GM19099 (cell line): Measurements from ENCODE around the gene NDE1.

ENCODE experiments used
- POLR2A ChIP-seq: IDR thresholded peaks from 3 replicates; pipeline ENCODE4 v1.6.1; 2011; ENCODE audit warnings: low read depth; ENCODE audit not compliant: insufficient read length; ENCODE audit errors: extremely low read depth

Gene NDE1, protein sequence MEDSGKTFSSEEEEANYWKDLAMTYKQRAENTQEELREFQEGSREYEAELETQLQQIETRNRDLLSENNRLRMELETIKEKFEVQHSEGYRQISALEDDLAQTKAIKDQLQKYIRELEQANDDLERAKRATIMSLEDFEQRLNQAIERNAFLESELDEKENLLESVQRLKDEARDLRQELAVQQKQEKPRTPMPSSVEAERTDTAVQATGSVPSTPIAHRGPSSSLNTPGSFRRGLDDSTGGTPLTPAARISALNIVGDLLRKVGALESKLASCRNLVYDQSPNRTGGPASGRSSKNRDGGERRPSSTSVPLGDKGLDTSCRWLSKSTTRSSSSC

DNA sequence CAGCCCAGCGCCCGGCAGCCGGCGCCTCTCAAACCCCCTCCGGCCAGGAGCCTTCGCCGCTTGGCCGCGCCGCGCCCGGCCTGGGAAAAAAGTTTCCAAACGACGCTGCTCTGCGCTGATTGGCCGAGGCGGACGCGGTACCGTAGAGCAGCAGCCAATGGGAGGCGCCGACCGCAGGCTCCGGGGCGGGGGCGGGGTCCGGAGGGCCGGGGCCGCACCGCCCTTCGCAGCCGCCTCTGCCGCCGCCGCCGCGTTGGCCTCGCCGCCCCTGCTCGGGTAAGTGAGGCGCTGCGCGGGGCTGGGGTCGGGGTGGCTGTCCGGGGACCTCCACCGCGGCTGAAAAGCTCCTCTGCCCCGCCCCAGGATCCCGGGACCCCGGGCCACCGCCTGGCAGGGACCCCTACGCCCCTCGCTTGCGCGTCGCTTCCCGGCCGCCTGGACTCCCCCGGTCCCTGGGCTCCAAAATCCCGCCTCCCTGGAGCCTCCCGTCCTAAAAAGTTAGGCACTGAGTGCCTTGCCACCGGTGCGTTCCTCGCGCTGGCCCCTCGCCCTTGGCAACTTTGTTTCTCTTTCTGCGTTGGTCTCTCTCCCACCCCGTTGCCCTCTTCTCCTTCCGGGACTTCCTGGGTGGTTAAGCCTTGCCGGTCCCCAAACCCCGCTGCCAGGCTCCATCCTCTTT, at the start of gene NDE1:
NDE1 (plus strand) TSS at position 227 of the 679 bp plus-strand sequence. CDS start 14,534 bp downstream, outside the sequence.
- TF ChIP-seq POLR2A: peak; percentile 76

DNA sequence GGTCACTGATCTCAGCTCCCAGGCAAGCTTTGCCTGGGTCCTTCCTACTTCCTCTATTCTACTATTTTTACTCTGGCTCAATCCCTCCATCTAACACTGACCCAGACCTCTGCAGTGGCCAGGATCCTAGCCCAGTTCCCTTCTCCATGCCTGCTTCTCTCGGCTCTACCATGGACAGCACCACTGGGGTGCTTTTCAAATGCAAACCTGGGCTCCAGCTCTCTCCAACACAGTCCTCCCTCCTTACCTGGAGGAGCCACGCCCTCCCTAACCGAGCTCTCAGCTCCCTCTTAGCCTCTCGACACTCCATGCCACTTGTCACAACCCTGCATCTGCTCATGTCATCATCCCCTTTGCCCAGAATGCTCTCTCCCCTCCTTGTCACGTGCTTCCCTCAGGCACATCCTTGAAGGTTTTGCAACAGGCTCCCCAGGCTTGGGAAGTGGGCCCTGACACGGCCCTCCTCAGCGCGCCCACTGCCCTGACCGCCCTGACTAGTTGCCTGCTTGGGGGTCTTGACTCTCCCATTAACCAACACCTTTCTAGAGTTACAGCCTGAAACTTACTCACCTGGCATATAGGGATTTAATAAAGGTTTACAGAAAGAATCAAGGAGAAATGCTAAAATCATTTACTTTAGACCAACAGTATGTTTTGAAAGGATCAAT, 48.7 kb upstream of the NDE1 start:
- TF ChIP-seq POLR2A: no peak

DNA sequence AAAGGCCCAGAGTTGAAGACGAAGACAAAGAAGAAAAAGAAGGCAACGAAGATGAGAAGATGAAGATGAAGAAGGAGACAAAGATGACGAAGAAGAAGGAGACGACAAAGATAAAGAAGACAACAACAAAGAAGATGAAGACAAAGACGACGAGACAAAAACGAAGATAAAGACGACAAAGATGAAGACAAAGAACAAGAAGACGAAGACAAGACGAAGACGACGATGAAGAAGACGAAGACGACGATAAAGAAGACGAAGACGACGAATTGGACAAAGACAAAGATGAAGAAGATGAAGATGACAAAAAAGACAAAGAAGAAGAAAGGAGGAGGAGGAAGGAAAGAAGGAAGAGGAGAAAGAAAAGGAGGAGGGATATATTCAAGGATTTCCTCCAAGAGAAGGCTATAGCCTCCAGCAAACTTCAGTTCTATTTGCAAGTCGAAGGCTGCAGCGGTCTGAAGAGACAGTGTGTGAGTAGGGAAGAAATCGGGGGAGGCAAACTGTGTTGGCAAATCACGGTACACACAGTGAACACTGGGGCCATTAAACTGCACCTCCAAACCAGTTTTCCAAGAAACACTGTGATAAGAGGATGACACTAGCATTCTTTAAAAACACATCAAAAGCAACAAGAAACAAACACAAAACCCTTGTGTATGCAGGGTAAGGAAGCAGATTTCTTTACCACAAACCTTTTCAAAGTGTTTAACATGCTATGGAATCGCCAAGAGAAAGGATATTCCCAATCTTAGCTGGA, 47.6 kb upstream of the NDE1 start:
- no peak for TF ChIP-seq POLR2A

DNA sequence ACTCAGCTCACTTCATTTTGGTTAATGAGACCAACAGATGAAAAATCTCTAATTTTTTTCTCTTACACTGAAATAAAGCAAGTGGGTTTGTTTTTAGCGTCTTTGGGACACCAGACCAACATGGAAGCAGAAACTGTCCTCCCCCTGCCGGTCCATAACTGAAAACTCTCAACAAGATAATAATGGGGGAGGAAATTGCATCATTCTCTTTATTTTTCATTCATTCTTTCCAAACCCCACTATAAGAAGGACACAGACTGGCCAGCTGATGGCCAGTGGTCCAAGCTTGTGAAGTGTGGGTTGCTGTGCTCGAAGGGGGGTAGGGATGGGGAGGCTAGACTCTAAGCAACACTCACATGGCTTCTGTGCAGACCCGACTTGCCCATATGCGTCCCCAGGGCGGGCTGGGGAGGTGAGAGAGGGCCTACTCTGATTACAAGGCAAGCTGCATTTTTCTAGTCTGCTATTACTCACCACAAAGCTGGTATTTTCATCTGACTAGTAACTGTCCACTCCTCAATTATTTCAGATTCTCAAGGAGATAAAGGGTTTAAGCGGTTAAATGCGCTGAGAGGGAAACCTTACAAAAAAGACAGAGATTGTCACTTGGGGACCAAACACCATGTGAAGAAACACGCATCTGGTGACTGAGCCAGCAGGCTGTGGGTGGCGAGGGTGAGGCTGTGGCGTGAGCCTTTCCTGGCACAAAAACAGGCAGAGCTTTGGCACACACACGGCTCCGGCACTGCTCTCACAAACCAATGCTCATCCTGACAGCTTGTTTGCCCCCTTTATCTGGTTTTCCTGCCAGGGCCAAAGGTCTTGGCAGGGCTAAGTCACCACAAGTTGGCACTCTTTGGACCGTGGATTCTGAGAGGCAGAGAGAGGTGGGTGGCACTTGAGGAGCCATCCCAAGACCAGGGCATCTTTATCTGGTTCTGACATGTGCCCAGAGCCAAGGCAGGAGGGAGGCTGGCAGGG, 45.3 kb upstream of the NDE1 start:
- TF ChIP-seq POLR2A: no peak

DNA sequence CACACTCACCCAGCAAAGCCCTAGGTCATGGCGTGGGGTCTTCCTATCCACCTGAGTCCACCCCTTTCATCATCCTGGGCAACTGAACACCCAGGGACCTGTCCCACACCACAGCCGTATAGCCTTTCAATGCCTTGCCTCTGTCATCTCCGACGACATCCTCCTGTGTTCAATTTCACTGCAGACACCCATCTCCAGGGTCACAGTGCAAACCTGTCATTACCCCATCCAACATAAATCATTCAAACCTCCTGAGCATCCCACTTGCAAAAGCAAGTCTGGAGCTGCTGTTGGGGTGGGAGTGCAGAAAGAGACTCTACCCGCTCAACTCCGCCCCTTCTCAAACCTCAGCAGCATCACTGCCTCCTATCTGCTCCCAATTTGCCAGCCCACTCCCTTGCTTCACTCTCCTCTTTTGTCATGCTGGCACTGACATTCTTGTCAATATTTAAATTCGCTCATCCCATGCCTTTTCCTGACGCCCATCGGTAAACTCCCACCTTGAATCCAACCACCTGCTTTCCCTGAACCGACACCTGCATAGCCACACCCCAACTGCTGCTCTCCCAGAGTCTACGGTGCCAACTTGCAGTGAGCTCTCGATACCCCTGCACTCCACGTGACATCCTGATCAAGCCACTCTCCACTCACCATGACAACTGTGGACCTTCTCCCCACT, 44.1 kb upstream of the NDE1 start:
- TF ChIP-seq POLR2A: no peak

DNA sequence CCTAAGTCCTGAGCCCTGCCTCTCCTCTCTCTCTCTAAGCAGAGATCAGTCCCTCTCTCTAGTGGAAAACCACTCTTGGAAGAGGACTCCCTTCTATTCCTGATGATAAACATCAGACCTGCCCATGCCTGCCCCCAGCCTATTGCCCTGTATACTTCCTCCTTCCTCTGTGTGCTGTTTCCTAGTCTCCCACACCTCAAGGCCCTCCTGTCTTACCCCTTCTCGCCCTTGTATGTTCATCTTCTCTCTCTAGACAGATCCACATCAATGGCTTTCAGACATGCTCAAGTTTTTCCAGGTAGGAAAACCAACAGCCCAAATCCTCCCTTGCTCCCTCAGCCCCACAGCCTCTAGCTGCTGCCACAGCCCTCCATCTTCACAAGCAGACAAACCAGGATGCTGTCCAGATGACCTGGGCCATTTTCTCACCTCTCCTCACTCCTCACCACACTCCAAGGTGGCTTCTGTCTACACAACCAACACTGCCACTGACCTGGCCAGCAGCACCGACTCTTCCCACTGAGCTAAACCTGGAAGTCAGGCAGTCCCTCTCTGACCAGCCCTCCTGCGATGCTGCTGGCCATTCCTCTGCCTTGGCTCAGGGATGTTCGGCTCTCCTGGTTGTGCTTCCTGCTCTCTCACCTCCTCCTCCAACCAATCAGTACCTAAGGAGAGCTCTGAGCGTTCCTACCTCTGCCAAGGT, 43.4 kb upstream of the NDE1 start:
- TF ChIP-seq POLR2A: no peak

DNA sequence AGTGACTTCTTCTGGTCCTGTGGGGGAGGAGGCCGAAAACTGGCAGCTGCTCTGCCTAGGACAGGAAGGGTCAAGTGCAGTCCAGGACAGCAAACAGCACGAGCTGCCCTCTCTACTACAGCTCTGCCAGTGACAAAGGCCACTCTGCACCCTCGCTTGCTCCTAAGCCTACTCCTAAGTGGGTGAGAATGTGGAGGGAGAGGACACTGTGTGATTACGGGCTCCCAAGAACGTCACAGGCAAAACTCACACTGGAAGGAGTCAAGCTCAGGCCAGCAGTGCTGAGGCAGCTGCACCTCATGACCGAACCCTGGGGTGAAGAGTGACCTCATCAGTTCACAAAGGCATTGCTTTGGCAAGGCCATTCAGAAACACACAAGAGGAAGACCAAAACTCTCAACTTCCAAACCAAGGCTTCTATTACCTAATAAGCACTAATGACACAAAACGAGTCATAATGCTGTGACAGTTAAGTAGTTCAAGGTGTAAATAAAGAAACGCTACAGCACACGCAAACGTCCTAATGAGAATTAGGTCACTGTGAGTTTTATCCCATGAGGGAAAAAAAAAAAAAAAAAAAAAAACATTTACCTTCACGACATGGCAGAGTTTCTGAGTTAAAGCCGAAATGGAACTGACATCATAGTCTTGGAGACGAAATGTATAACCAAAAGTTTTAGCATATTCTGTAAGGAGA, 42.2 kb upstream of the NDE1 start:
- TF ChIP-seq POLR2A: no peak

DNA sequence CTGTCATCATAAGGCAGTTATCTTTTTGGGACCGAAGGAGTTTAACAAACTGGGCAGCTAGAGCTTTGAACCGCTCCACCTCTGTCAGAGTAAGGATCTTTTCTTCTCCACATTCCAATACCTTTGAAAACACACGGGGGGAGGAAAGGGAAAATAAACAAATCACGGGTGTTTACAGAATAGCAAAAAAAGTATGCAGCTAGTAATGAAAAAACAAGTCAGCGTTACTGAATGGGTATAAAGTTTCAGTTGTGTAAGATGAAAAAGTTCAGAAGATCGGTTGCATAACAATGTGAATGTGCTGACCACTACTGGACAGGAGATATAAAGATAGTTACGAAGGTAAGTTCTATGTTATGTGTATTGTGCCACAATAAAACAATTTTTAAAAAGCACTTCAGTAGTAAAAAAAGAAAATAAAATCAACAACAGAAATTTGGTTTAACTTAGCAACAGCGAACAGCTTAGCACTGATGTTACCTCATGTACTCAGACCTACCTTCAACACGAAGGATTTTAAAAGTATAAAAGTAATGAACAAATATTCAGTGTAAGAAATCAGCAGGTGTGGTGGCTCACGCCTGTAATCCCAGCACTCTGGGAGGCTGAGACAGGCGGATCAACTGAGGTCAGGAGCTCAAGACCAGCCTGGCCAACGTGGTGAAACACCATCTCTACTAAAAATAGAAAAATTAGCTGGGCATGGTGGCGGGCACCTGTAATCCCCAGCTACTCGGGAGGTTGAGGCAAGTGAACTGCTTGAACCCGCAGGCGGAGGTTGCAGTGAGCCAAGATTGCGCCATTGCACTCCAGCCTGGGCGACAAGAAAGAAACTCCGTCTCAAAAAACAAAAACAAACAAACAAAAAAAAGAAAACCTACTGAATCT, 41.4 kb upstream of the NDE1 start:
- no peak for TF ChIP-seq POLR2A

DNA sequence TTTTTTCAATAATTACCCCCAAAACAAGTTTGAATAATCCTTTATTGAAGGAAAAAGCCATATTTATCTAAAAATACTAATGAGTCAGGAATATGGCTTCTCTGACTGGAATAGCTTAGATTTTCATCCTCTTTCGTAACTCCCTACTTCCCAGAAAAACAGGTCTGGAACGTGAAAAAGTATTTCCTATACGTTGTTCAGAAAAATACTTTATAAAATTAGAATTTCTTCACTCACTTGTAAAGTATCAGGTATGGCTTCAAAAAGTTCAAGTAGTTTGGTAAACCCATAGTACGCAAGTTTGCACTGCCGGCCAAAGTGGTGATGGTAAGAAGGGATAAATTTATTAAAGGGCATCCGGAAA, 40.8 kb upstream of the NDE1 start:
- TF ChIP-seq POLR2A: no peak

DNA sequence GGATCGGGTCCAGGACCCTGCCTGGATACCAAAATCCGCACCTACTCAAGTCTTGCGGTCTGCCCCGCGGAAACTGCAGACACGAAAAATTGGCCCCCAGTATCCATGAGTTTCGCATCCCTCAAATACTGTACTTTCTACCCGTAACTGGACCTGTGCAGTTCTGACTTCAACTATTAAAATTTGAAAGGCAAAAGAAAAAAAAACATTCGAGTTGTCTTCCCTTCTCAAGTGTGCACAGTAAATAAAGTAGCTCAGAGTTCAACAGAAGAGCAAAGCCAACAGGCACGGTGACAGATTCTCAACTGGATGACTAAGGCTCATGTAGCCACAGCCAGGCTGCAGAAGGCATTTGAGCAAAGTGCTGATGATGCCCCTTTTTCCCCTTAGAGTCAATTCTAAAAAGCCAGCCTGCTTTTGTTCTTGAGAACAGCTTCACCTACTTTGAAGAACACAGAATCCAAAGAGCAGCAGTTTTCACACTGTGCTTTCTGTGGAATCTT, 39.6 kb upstream of the NDE1 start:
- TF ChIP-seq POLR2A: no peak

DNA sequence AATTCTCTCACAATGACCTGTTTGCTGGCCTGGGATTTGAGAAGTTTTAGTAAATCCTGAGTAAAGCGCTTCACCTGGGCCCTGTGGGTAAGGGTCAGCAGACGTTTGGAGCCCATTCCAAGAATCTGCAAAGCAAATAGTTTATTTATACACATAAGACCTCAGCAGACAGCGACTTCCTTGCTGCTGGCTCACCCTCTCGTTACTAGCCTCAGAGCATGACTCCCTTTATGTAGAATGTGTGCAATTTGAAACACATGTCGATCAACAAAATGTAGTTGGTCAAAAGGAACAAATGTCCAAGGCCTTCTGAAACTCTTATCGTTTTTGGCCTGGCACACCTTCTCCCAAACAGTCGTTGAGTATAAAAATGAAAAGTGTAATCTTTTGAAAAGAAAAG, 38.4 kb upstream of the NDE1 start:
- no peak for TF ChIP-seq POLR2A

DNA sequence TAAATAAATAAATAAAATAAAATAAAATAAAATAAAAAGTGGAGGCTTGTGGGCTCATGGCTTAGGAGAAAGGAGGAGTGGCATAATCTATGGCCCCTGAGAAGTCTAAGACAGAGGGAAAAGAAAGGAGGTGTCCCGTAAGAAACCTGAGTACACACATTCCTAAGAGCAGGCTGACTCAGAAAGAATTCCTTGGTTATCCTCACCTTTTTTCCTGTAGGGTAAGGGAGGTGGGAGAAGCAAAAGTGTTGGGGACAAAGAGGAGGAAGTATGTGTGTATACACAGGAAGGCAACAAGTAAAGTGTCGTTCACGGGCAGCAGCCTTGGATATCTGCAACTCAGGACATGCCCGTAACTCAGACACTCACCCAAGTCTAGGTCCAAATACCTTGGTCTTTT, 36.4 kb upstream of the NDE1 start:
- TF ChIP-seq POLR2A: no peak

DNA sequence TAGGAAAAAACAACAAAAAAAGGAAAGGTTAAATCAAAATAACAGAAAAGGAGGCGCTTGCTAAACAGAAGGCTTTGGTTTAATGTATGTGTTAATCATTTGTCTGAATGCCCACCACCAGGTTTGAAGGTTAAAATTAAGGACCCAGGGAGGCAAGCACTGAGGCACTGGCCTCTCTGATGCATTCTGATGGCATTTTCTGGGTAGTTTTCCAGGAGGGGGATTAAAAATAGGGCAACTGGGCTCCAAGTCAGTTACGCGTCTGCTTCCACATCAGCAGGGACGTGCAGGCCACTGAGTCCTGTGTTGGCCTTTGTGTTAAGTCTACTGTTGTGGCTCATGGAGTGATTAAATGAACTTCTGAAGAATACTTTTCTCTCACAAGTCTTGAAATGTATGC, 34.0 kb upstream of the NDE1 start:
- no peak for TF ChIP-seq POLR2A
